OCI-LY7 (cell line): ENCODE data around the gene NINL. TPM values are rescaled to one million over a fixed set of nuclear protein-coding genes. Genes with fewer than 3 reads are reported as not detected.

Source experiments
- BruUV-seq: library from RNA; stranded (reverse); fragments of 400-500 nt; replicated peaks from 2 replicates; lab custom pipeline; 2021; lab: Mats Ljungman, UMichigan
- CTCF ChIA-PET: fragments of 300-600 bp; sonication (Branson Sonifier 250); formaldehyde crosslinking; loops from one replicate; lab custom pipeline; 2022; ENCODE audit warnings: antibody characterized with exemption; ENCODE audit not compliant: unreplicated experiment; lab: Charles Lee
- POLR2A ChIA-PET: fragments of 300-600 bp; sonication (Branson Sonifier 250); formaldehyde crosslinking; loops from one replicate; lab custom pipeline; 2022; ENCODE audit warnings: antibody characterized with exemption; lab: Charles Lee
- DNase-seq: peaks from one replicate; pipeline ENCODE4 v3.0.0-alpha.2; 2015; ENCODE audit warnings: low spot score
- H2AFZ ChIP-seq: fragments of 200-600 bp; sonication (generic), shearing (Covaris generic); 2 replicates; pipeline ENCODE4 v1.6.1; 2014; ENCODE audit warnings: mild to moderate bottlenecking, antibody characterized with exemption, low read length, moderate library complexity
- H3K27ac ChIP-seq: fragments of 200-600 bp; sonication (generic); 2 replicates; pipeline ENCODE4 v1.5.1; 2014; ENCODE audit warnings: mixed run types, low read depth, mild to moderate bottlenecking, moderate library complexity, low read length, inconsistent platforms; ENCODE audit not compliant: poor library complexity, severe bottlenecking
- H3K36me3 ChIP-seq: fragments of 200-600 bp; sonication (generic); 2 replicates; pipeline ENCODE4 v1.6.1; 2014; ENCODE audit warnings: mild to moderate bottlenecking, antibody characterized with exemption, low read length, moderate library complexity, mixed read lengths; ENCODE audit not compliant: insufficient read depth
- H3K4me1 ChIP-seq: fragments of 200-600 bp; sonication (generic); 2 replicates; pipeline ENCODE4 v1.5.1; 2014; ENCODE audit warnings: mild to moderate bottlenecking, low read length; ENCODE audit not compliant: insufficient read depth, poor library complexity, severe bottlenecking
- H3K4me2 ChIP-seq: fragments of 200-600 bp; sonication (generic); 2 replicates; pipeline ENCODE4 v1.6.1; 2014; ENCODE audit warnings: mild to moderate bottlenecking, low read length
- H3K4me3 ChIP-seq: fragments of 200-600 bp; sonication (generic); 2 replicates; pipeline ENCODE4 v1.5.1; 2014; ENCODE audit warnings: mild to moderate bottlenecking, low read depth, low read length; ENCODE audit not compliant: poor library complexity, severe bottlenecking
- H3K79me2 ChIP-seq: fragments of 200-600 bp; sonication (generic); 2 replicates; pipeline ENCODE4 v1.6.1; 2016; ENCODE audit warnings: low read depth, mild to moderate bottlenecking, low read length, moderate library complexity, mixed read lengths; ENCODE audit not compliant: insufficient read depth
- H3K9me2 ChIP-seq: fragments of 200-600 bp; sonication (generic); 2 replicates; pipeline ENCODE4 v1.6.1; 2016; ENCODE audit warnings: mild to moderate bottlenecking, low read length, mixed read lengths; ENCODE audit not compliant: insufficient read depth
- H3K9me3 ChIP-seq: fragments of 200-600 bp; sonication (generic); 2 replicates; pipeline ENCODE4 v1.6.1; 2014; ENCODE audit warnings: mild to moderate bottlenecking, mixed run types, low read length, mixed read lengths
- H4K20me1 ChIP-seq: fragments of 200-600 bp; sonication (generic); 2 replicates; pipeline ENCODE4 v1.6.1; 2014; ENCODE audit warnings: mild to moderate bottlenecking, antibody characterized with exemption, low read length, moderate library complexity, mixed read lengths; ENCODE audit not compliant: insufficient read depth
- CTCF ChIP-seq: fragments of 200-600 bp; sonication (generic); conservative IDR thresholded peaks from 2 replicates; pipeline ENCODE4 v1.5.1; 2014; ENCODE audit warnings: mild to moderate bottlenecking, antibody characterized with exemption, low read length, moderate library complexity, mixed read lengths
- EZH2phosphoT487 ChIP-seq: fragments of 200-600 bp; sonication (generic); IDR thresholded peaks from 2 replicates; pipeline ENCODE4 v1.6.1; 2018; ENCODE audit warnings: low read depth, borderline replicate concordance, mild to moderate bottlenecking, mixed run types, antibody characterized with exemption, low read length, moderate library complexity, mixed read lengths
- intact Hi-C: fragments of 100-400 bp; cut with micrococcal nuclease; formaldehyde crosslinking; loops from one replicate; pipeline ENCODE4 v1.10.0; 2022; ENCODE audit not compliant: unreplicated experiment
- total RNA-seq, 2 experiments: library from RNA; depleted of rRNA in 1 of 2; stranded (reverse); fragments of >200 nt in 1 of 2; shearing (Covaris generic) in 1 of 2; gene quantifications; 2 replicates each; pipeline ENCODE4 v1.2.3, GENCODE V29; 2014 to 2022

Gene NINL
- total RNA-seq, 2 experiments from 2014 or later = 0.06 to 0.55 TPM

GRCh38 chr20:25491446-25492038, 93.8 kb downstream of the NINL start:
- no peak for DNase-seq
- TF ChIP-seq EZH2phosphoT487 (no peak), CTCF (no peak)
- ChIA-PET CTCF (no interaction called here), POLR2A (no interaction called here)
- Histone ChIP-seq H3K9me2 (no peaks in the 10 kb centered on the region), H2AFZ (no peak overlapping the region), H3K9me3 (no peaks in the 10 kb centered on the region), H4K20me1 (no peaks in the 10 kb centered on the region), H3K27ac (no peak overlapping the region), H3K79me2 (no peaks in the 10 kb centered on the region), H3K4me1 (no peaks in the 10 kb centered on the region), H3K4me2 (no peak overlapping the region), H3K4me3 (no peak overlapping the region), H3K36me3 (no peaks in the 10 kb centered on the region)
- no TSS peak for BruUV-seq
- intact Hi-C loops = no loop called here

- Histone ChIP-seq H3K4me3 (no peak overlapping the region), H3K27ac (no peak overlapping the region), H3K9me2 (no peaks in the 10 kb centered on the region), H3K9me3 (no peaks in the 10 kb centered on the region), H2AFZ (no peak overlapping the region), H4K20me1 (no peaks in the 10 kb centered on the region), H3K79me2 (no peaks in the 10 kb centered on the region), H3K36me3 (no peaks in the 10 kb centered on the region), H3K4me2 (no peak overlapping the region), H3K4me1 (no peaks in the 10 kb centered on the region)
- intact Hi-C loops = no loop called here
- no peak for DNase-seq
- POLR2A ChIA-PET = no interaction called here
- no TSS peak for BruUV-seq
- no peak for TF ChIP-seq CTCF
- no peak for TF ChIP-seq EZH2phosphoT487
- CTCF ChIA-PET = no interaction called here
Observed at GRCh38 chr20:25490656-25491445, 94.5 kb downstream of the NINL start.

- H2AFZ ChIP-seq = no peak overlapping the region
- no peak overlapping the region for H3K27ac ChIP-seq
- H4K20me1 ChIP-seq = no peaks in the 10 kb centered on the region
- BruUV-seq = no TSS peak
- no peaks in the 10 kb centered on the region for H3K79me2 ChIP-seq
- ChIA-PET POLR2A (no interaction called here), CTCF (no interaction called here)
- H3K4me3 ChIP-seq = no peak overlapping the region
- intact Hi-C loops = no loop called here
- H3K4me1 ChIP-seq = peaks cover 5% of the 10 kb centered on the region
- no peak for DNase-seq
- no peaks in the 10 kb centered on the region for H3K9me3 ChIP-seq
- TF ChIP-seq EZH2phosphoT487 (no peak), CTCF (no peak)
- no peaks in the 10 kb centered on the region for H3K36me3 ChIP-seq
- no peak overlapping the region for H3K4me2 ChIP-seq
- H3K9me2 ChIP-seq = no peaks in the 10 kb centered on the region
Observed at GRCh38 chr20:25489221-25489871, 96.0 kb downstream of the NINL start.
